ENCODE data around the gene GFOD2.

DNA sequence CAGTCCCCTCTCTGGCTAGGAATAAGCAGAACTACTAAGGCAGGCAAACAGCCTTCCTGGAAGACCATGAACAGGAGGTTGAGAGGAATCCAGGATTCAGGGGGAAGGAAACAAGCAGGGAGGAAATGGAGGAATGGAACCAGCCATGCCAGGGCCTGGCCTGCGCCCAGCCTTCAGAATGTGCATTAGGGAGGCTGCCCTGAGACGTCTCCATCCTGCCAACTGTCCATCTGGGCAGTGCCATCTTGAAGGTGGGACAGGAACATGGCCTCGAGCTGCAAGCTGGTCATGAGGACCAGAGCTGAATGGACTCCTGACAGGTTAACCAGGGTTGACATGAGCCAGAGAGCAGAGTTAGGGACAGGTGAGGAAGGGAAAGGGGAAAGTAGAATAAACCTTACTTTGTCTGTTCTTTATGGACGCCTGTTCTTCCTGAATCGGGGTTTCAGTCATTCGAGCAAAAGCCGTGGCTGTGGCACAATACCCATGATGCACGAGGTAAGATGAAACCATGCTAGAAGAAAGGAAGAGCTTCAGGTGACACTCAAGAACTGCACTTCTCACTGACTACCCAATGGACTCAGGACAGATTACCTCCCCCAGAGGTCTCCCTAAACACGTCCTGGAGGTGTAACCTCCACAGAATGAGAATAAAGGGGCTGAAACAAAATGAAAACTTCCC, 12.1 kb upstream of the GFOD2 start:
- TF ChIP-seq, protein P1, sequence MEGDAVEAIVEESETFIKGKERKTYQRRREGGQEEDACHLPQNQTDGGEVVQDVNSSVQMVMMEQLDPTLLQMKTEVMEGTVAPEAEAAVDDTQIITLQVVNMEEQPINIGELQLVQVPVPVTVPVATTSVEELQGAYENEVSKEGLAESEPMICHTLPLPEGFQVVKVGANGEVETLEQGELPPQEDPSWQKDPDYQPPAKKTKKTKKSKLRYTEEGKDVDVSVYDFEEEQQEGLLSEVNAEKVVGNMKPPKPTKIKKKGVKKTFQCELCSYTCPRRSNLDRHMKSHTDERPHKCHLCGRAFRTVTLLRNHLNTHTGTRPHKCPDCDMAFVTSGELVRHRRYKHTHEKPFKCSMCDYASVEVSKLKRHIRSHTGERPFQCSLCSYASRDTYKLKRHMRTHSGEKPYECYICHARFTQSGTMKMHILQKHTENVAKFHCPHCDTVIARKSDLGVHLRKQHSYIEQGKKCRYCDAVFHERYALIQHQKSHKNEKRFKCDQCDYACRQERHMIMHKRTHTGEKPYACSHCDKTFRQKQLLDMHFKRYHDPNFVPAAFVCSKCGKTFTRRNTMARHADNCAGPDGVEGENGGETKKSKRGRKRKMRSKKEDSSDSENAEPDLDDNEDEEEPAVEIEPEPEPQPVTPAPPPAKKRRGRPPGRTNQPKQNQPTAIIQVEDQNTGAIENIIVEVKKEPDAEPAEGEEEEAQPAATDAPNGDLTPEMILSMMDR (IDR thresholded peaks at IDR 0.05) = no peak
- TF ChIP-seq POLR2AphosphoS5 (IDR thresholded peaks at IDR 0.05) (no peak), POLR2A (IDR thresholded peaks at IDR 0.05) (no peak)
